LoVo (cell line): Measurements from ENCODE around the gene AK3.
"Not testable (repeated sequence)": the region's sequence is repeated elsewhere in the genome, so short reads cannot be mapped to it uniquely, and the experiment has no call there.

Source experiments
- DNase-seq: peaks from one replicate; pipeline ENCODE4 v3.0.0-alpha.2; 2016; ENCODE audit warnings: low spot score

Gene AK3

DNA sequence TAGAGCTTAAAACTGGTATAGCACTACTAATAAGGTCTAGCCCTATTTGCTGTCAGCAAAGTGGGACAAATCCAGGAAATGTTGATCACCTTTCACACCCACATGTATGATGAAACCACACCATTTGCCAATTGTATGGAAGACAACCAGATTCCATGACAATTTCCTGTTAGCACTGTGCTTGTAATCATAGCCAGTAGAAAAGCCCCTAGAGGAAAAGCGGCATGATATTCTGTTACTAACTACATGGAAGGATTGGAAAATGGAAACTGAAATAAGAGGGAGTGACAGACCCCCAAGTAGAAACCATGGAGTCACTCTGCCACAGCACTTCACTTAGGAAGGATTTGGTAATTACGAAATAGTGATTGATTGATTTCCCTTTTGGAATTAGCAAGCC, 75.6 kb downstream of the AK3 start:
- DNase-seq, result no peak

DNA sequence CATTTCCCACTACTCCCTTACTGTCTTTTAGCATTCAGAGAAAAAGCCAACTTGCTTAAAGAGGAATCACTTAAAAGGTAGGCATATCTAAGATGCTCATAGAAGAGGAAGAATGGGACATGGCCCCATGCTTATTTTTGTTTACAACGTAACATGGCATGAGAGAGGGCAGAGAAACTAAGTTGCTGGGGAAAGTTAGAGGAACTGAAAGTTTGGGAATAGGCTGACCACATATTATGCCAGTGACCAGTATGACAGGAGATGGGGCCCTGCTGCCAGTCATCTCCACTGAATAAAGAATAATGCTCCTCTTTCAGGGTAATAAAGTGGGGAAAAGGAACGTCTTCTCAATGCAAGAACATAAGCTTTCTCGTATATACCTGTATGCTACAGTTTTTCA, 77.0 kb downstream of the AK3 start:
- DNase-seq, result no peak

- DNase-seq, result no peak
Observed at GRCh38 chr9:4662989-4663792, 77.8 kb downstream of the AK3 start.

DNA sequence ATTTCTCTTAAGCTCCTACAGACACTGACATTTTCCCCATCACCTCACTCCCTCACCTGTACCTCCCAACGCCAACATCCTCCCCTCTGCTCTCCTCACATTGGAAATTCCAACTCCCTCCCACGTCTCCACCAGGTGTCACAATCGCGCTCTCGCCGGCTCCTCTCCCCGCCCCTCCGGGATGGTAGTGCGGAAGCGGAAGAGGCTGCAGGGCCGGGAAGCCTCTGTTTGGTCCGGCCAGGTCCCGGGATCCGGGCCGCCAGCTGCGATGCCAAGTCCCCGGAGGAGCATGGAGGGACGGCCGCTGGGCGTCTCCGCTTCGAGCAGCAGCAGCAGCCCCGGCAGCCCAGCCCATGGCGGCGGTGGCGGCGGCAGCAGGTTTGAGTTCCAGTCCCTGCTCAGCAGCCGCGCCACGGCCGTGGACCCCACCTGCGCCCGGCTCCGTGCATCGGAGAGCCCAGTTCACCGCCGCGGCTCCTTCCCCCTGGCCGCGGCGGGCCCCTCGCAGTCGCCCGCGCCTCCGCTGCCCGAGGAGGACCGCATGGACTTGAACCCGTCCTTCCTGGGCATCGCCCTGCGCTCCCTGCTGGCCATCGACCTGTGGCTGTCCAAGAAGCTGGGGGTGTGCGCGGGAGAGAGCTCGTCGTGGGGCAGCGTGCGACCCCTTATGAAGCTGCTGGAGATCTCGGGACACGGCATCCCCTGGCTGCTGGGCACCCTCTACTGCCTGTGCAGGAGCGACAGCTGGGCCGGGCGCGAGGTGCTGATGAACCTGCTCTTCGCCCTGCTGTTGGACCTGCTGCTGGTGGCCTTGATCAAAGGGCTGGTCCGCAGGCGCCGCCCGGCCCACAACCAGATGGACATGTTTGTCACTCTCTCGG, 78.7 kb downstream of the AK3 start, which contains the start of gene PLPP6:
Gene PLPP6 (plus strand): TSS at position 187 of the 881 bp plus-strand sequence. CDS start 82 bp downstream, at position 269.
- peak; percentile 93 for DNase-seq

DNA sequence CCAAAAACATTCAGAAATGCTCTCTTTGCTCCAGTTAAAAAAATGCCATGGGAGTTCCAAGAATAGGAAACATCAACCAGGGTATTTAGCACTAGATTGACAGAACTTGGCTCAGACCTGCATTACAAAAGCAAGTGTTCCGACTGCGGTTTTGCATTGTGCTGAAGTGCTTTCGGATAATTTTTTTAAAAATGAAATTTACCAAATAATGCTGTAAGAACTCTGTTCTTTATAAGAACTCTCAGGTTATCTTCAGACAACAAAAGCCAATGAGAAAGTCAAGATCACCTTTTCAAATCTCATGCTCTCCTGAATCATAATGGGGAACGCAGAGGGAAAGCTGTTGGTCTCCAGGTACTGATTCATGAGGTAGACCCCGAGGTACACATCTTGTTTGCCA, 79.4 kb downstream of the AK3 start:
- DNase-seq, result no peak

GRCh38 chr9:4661165-4661564, 79.8 kb downstream of the AK3 start:
- no peak for DNase-seq

- DNase-seq, result not testable (repeated sequence)
Observed at GRCh38 chr9:4660665-4661064, 80.3 kb downstream of the AK3 start.
